Measurements from ENCODE around the gene KDELR1. TPM values are rescaled to one million over a fixed set of nuclear protein-coding genes. Genes with fewer than 3 reads are reported as not detected.

KDELR1 gene
- total RNA-seq, 1 donor from 2014 or later: 325 TPM

DNA sequence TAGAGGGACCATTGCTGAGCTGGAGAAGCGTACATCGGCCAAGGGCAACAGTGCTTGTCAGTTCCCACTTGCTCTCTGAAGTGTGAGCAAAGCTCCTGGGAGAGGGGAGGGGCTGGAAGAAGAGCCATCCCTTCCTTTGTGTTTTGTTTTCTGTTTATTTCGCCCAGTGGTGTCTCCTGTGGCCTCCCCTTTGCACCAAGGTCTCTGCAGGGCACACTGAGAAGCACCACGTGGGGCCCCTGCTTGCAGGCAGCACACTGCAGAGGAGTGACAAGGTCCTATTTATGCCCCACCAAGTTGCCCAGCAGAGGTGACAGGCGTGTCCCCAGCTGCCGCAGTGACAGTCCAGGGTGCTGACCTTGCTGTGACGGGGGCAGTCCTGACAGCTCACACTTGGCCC lies 26.1 kb upstream of the KDELR1 start:
- TF ChIP-seq, protein P1, sequence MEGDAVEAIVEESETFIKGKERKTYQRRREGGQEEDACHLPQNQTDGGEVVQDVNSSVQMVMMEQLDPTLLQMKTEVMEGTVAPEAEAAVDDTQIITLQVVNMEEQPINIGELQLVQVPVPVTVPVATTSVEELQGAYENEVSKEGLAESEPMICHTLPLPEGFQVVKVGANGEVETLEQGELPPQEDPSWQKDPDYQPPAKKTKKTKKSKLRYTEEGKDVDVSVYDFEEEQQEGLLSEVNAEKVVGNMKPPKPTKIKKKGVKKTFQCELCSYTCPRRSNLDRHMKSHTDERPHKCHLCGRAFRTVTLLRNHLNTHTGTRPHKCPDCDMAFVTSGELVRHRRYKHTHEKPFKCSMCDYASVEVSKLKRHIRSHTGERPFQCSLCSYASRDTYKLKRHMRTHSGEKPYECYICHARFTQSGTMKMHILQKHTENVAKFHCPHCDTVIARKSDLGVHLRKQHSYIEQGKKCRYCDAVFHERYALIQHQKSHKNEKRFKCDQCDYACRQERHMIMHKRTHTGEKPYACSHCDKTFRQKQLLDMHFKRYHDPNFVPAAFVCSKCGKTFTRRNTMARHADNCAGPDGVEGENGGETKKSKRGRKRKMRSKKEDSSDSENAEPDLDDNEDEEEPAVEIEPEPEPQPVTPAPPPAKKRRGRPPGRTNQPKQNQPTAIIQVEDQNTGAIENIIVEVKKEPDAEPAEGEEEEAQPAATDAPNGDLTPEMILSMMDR (IDR thresholded peaks at IDR 0.05; ENCODE audit: unreplicated experiment): no peak
- no peaks in the 10 kb centered on the region for H3K4me1 Mint-ChIP-seq (ENCODE audit: unreplicated experiment)
- DNase-seq (ENCODE audit: low spot score): no peak
- no peak overlapping the region for H3K4me3 Mint-ChIP-seq (ENCODE audit: unreplicated experiment)
- no peaks in the 10 kb centered on the region for H3K36me3 Mint-ChIP-seq (ENCODE audit: low read depth, unreplicated experiment)
- H3K27ac Mint-ChIP-seq (ENCODE audit: unreplicated experiment): no peak overlapping the region
- H3K9me3 Mint-ChIP-seq (ENCODE audit: unreplicated experiment): no peaks in the 10 kb centered on the region
- peaks cover 4% of the 10 kb centered on the region for H3K27me3 Mint-ChIP-seq (ENCODE audit: unreplicated experiment)

DNA sequence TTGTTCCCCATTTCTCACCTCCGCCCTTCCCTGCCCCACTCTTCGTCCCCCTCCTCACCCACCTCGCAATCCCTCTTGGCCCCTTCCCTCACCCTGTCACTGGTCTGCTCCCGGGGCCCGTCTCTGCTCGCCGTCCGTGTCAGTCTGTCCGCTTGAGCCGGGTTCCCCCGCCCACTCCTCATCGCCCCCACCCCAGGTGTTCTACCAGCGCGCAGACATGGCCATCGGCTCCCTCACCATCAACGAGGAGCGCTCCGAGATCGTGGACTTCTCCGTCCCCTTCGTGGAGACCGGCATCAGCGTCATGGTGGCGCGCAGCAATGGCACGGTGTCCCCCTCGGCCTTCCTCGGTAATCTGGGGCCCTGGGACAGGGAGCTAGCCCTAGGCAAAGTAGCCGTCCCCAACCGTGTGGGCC lies 24.5 kb upstream of the KDELR1 start:
- Mint-ChIP-seq H3K27me3 (ENCODE audit: unreplicated experiment) (peaks cover 4% of the 10 kb centered on the region), H3K27ac (ENCODE audit: unreplicated experiment) (no peak overlapping the region), H3K4me3 (ENCODE audit: unreplicated experiment) (no peak overlapping the region), H3K36me3 (ENCODE audit: low read depth, unreplicated experiment) (no peaks in the 10 kb centered on the region), H3K4me1 (ENCODE audit: unreplicated experiment) (no peaks in the 10 kb centered on the region), H3K9me3 (ENCODE audit: unreplicated experiment) (no peaks in the 10 kb centered on the region)
- DNase-seq (ENCODE audit: low spot score): no peak
- TF ChIP-seq, protein P1 (IDR thresholded peaks at IDR 0.05; ENCODE audit: unreplicated experiment): no peak

DNA sequence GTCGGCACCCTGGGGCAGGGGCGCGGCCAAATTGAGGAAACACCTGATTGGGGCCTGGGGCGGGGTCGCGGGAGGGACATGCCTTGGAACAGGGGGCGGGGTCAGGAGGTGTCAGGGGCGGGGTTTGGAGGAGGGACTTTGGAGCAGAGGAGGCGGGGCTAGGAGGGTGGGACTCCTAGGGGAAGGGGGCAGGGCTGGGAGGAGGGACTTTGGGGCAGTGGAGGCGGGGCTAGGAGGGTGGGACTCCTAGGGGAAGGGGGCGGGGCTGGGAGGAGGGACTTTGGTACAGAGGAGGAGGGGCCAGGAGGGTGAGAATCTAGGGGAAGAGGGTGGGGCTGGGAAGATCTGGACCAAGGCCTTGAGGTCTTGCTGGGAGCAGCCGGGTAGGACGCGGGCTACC lies 24.0 kb upstream of the KDELR1 start:
- TF ChIP-seq, protein P1 (IDR thresholded peaks at IDR 0.05; ENCODE audit: unreplicated experiment): no peak
- Mint-ChIP-seq H3K9me3 (ENCODE audit: unreplicated experiment) (no peaks in the 10 kb centered on the region), H3K27me3 (ENCODE audit: unreplicated experiment) (peaks cover 4% of the 10 kb centered on the region), H3K36me3 (ENCODE audit: low read depth, unreplicated experiment) (no peaks in the 10 kb centered on the region), H3K27ac (ENCODE audit: unreplicated experiment) (no peak overlapping the region), H3K4me1 (ENCODE audit: unreplicated experiment) (no peaks in the 10 kb centered on the region), H3K4me3 (ENCODE audit: unreplicated experiment) (no peak overlapping the region)
- DNase-seq (ENCODE audit: low spot score): peak; percentile 65

DNA sequence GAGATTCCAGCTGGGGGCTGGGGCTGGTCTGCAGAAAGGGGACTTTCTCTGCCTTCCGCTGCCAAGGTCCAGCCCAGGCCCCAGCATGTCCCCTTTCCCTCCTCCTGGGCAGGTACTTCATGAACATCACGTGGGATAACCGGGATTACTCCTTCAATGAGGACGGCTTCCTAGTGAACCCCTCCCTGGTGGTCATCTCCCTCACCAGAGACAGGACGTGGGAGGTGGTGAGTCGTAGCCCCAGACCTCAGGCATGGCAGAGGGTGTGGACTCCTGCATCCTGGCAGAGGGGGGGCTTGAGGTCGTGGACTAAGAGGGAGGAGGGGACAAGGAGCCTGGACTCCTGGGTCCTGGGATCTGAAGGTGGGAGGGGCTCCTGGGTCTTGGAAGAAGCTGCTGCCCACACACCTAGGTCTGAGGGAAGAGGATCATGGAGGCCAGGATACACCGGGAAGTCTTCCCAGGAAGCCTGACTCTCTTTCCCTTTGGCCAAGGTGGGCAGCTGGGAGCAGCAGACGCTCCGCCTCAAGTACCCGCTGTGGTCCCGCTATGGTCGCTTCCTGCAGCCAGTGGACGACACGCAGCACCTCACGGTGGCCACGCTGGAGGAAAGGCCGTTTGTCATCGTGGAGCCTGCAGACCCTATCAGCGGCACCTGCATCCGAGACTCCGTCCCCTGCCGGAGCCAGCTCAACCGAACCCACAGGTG lies 22.7 kb upstream of the KDELR1 start:
- Mint-ChIP-seq H3K27me3 (ENCODE audit: unreplicated experiment) (peaks cover 7% of the 10 kb centered on the region), H3K4me1 (ENCODE audit: unreplicated experiment) (no peaks in the 10 kb centered on the region), H3K27ac (ENCODE audit: unreplicated experiment) (no peak overlapping the region), H3K9me3 (ENCODE audit: unreplicated experiment) (no peaks in the 10 kb centered on the region), H3K4me3 (ENCODE audit: unreplicated experiment) (no peak overlapping the region), H3K36me3 (ENCODE audit: low read depth, unreplicated experiment) (no peaks in the 10 kb centered on the region)
- DNase-seq (ENCODE audit: low spot score): no peak
- TF ChIP-seq, protein P1 (IDR thresholded peaks at IDR 0.05; ENCODE audit: unreplicated experiment): no peak

DNA sequence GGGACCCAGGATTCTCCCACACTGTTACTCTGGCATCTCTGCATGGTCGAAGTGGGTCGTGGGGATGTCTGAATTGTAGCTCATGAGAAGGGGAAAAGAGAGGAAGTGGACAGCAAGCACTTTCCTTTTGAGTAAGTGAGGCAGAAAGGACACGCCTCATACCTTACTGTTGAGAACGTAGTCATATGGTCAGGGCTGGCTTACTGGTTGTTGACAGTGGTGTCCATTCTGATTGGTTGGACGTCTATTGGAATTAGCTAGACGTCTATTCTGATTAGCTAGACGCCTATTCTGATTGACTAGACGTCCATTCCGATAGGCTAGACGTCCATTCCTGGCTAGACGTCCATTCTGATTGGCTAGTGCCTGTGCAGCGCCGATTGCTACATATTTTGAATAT lies 14.5 kb upstream of the KDELR1 start:
- Mint-ChIP-seq H3K27ac (ENCODE audit: unreplicated experiment) (no peak overlapping the region), H3K4me3 (ENCODE audit: unreplicated experiment) (no peak overlapping the region), H3K27me3 (ENCODE audit: unreplicated experiment) (peaks cover 11% of the 10 kb centered on the region), H3K9me3 (ENCODE audit: unreplicated experiment) (no peaks in the 10 kb centered on the region), H3K36me3 (ENCODE audit: low read depth, unreplicated experiment) (peaks cover 5% of the 10 kb centered on the region), H3K4me1 (ENCODE audit: unreplicated experiment) (peaks cover 24% of the 10 kb centered on the region)
- TF ChIP-seq, protein P1 (IDR thresholded peaks at IDR 0.05; ENCODE audit: unreplicated experiment): no peak
- DNase-seq (ENCODE audit: low spot score): no peak
